ENCODE data around the gene ELANE.

ELANE gene

DNA sequence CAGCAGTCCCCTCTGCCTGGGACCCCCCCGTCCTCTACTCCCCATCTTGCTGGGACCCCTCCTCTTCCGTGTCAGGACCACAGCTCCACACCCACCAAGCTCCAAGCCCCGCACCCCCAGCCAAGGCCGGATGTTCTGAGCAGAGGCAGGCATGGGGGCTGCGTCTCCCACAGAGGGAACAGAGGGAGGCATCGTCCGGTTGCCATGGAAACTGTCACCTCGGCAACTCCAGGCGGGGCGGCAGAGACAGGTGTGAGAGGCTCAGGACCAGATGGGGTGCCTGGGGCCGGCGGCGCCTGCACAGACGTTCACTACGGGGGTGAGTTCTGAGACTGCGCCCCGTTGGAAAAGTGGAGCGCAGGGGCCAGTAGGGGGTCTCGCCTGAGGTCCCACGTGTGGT lies 46.6 kb downstream of the ELANE start:
- no peak for DNase-seq (ENCODE audit: low read depth)

DNA sequence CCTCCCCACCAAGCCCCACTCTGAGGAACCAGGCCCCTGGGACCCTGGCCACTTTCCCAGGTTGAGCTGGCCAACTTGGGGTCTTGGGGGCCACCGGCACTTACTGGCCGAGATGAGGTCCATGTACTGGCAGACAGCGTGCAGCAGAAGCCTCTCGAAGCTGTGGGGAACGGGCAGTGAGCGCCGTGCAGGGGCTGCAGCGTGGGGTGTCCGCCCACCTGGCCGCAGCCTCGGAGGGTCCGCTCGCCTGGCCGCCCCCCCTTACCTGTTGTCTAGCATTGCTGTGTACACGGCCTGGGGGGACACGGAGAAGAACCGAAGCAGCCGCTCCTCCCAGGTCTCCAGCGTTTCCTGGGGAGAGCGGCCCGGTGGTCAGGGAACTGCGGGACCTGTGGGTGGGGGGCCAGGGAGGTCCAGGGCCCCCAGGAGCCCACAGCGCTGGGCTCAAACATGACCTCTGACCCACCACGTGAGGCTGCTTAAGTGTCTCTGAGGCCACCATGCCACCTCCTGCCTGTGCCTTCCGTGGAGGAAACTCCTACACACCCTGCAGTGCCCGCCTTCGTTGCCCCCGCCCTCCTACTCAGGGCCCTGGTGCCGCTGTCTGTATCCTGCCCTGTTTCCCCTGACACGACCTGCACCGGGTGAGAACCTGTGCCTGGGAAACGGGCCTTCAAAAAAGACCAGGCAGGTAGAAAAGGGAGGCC lies 47.4 kb downstream of the ELANE start:
- no peak for DNase-seq (ENCODE audit: low read depth)

GRCh38 chr19:900043-900301 lies 47.9 kb downstream of the ELANE start:
- DNase-seq (ENCODE audit: low read depth) = no peak

DNA sequence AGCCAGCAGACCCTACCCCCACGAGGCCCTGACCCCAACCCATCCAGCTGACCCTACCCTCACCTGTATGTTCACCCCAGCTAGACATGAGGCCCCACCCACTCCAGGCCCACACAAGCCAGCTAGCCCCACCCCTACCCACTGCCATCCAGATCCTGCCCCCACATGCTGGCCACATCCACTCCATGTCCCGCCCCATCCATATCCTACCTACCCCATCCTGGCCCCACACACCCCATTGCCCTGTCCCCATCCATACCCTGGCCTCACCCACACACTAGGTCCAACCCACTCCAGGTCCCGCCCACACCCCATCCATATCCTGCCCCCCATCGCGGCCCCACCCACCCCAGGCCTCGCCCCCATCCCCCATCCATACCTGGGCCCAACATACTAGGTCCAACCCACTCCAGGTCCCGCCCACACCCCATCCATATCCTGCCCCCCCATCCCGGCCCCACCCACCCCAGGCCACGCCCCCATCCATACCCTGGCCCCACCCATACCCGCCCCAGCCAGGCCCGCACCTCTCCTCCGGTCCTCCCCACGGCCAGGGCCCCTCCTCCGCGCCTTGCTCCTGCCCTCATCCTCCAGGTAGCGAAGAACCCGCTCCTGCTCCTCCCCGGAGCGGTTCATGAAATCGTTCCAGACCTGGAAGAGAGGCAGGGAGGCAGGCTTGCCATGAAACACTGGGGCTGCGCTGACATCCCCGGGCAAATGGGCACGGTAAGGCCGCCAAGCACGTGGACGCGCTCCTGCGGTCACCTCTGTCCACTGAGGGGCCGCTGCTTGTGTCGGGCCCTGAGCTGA lies 48.4 kb downstream of the ELANE start:
- DNase-seq (ENCODE audit: low read depth) = no peak

GRCh38 chr19:901216-902092 lies 49.4 kb downstream of the ELANE start:
- DNase-seq (ENCODE audit: low read depth) = no peak

- DNase-seq (ENCODE audit: low read depth) = no peak
Measured at GRCh38 chr19:902093-902370, 49.9 kb downstream of the ELANE start.

- no peak for DNase-seq (ENCODE audit: low read depth)
Measured at GRCh38 chr19:902446-903226, 50.5 kb downstream of the ELANE start.

DNA sequence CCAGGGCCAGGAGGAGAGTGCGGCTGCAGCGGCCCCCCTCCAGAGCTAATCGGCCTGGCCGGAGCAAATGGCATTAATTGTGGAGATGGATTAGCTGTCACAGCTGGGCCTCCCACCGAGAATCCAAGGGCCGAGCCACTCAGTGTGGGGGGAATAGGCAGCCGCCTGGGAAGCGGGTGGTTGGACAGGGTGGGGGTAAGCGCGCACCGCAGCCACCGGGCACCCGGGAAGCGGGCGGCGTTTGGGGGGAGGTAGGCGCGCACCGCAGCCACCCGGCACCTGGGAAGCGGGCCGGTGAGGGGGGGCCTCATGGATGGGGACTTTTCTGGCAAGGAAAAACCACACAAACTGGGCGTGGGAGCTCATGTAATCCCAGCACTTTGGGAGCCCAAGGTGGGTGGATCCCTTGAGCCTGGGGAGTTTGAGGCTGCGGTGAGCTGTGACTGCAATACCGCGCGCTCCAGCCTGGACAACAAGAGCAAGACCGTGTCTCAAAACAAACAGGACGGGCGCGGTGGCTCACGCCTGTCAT lies 51.2 kb downstream of the ELANE start:
- no peak for DNase-seq (ENCODE audit: low read depth)

DNA sequence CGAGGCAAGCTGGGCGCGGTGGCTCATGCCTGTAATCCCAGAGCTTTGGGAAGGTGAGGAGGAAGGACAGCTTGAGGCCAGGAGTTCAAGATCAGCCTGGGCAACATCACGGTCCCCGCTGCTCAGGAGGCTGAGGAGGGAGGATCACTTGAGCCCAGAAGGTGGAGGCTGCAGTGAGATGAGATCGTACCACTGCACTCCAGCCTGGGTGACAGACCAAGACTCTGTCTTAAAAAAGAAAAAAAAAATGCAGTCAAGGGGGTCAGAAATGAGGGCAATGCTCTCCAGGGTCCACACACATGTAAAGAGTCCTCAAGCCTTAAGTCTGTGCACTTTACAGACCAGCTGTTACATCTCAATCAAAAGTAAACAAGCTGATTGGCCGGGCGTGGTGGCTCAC lies 52.4 kb downstream of the ELANE start:
- DNase-seq (ENCODE audit: low read depth) = no peak

Measured in activated T-helper 9 cell treated with anti-CD3 and anti-CD28 coated beads, Interleukin-2, amount 50 U/mL, for 16 hours (primary cell).